Endothelial cell of hepatic sinusoid (primary cell): ENCODE measurements around the gene CREB1.

Experiments used
- in situ Hi-C: cut with HindIII; loops from 2 replicates; pipeline ENCODE4 v1.10.0; 2017; ENCODE audit warnings: low sequenced_read_pairs

The CREB1 gene

DNA sequence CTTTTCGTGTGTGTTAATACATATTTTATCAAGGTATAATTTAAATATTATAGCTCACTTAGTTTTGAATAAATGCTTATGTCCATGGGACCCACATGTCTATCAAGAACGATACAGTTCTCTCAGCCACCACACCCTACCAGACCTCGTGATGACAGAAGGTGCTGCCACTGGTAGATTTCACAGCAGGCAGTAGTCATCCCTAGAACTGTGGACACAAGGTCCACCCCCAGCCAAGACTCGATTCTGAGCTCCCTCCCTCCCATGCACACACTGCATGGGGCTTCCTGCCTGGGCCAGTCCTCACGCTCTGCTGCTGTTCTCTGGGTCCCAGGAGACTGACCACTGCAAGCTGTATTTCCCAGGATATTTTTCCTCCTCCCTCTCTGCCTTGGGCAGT, 26.5 kb upstream of the CREB1 start:
- in situ Hi-C loops = no loop called here

DNA sequence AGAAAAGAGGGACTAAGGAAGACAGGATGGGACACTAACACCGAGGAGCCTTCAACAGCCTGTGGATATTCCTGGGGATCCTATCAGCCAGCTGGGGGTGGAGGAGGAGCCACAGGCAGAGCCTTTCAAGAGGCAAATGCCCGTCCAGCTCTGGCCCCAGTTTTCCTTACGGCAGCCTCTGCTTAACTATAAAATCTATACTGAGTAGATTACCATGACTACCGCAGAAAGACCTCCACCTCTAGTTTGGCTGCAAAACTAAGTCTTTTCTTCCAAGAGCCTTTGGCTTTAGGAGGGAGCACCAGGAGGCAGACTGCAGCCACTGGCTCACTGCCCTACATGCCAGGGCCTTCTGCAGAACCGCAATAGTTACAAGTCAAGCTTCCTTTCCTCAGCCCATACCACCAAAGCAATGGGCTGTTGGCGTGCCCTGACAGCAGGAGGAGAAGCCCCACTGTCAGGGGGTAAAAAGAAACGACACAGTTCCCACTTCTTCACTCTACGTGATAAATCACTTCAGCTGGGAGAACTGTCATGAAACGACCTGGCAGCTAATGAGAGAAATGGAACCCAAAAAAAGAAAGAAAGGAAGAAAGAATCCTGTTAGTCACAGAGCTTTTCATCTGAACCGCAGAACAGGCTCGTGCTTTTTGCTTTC, 25.1 kb upstream of the CREB1 start:
- in situ Hi-C loops = no loop called here

DNA sequence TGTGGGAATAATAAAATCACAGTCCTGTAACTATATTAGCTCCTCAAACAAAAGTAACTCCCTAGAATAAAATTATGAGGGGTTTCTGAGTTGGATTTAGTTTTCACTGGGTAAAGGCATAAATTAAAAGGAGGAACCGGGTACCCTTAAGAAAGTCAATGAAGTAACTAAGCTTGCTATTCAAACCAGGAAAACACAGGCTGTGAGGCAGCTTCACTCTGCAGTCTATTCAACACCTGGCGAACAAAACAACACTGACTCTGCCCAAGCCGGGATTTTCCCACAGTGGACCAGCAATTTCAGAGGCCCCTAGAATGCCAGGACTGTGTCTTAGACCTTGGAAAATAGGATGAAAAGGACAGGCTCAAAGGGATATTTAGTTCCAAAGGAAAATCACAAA, 24.6 kb upstream of the CREB1 start:
- in situ Hi-C loops = no loop called here

DNA sequence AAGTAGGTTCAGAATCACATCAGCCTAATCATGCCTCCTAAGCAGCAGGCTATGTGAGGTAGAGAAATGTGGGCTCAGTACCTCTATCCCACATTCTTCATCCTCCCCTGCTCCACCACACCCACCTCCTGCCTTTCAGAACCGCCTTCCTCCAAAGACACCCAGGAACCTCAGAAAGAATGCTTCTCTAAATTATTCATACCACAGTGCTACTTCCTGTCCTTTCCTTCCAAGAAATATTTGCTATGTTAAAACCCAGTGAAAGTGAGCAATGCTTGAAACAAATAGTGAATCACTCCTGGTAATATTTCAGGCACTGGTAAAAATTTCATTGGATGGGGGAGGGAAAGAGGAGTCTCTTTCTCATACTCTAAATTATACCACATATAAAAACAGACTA, 24.0 kb upstream of the CREB1 start:
- in situ Hi-C loops = no loop called here

DNA sequence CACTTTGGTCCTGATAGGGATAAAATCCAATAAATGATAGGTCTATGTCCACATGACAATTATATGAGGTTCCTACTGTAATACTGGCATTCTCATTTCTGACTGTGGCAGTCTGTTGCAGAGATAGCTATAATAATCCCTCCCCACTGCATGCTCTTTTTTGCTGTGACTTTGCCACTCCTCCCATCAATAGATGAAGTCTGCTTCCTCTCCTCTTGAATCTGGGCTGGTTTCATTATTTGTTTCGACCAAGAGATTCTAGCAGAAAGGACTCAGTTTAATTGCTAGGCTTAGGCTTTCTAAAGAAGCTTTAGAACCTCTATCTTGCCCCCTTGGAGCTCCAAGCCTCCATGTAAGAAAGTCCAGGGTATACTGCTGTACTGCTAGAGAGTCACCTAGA, 23.3 kb upstream of the CREB1 start:
- in situ Hi-C loops = no loop called here

DNA sequence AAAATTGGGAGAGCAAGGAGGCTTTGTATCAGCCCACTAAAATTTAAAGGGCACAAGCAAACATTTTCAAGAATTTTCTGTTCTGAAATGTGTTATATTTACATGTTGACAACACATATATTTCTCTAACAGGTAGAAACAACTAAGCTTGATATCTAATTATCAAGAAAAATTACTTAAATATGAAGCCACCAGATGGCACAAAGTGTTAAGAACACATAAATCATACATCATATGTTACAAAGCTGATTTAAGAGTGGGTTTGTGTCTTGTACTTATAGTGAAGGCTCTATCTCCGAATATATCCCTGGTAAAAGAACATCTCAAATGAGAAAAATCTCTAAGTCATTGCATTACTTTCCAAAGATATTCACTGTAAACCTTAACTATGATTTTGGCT, 19.6 kb upstream of the CREB1 start:
- in situ Hi-C loops = no loop called here

DNA sequence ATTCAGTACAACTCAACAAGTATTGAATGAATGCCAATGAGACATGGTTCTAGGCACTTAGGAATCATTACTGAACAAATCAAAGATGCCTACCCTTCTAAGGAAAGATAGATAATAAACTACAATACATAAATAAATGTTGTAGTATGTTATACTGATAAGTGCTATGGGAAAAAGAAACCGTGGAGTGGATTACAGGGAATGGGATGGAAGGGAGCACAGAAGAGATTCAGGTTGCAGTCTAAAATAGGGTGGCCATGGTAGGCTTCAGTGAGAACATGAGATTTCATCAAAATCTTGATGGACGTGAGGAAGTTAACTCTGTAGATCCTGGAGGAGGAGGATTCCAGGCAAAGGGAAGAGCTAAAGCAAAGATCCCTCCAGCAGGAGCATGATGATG, 17.9 kb upstream of the CREB1 start:
- in situ Hi-C loops = no loop called here

DNA sequence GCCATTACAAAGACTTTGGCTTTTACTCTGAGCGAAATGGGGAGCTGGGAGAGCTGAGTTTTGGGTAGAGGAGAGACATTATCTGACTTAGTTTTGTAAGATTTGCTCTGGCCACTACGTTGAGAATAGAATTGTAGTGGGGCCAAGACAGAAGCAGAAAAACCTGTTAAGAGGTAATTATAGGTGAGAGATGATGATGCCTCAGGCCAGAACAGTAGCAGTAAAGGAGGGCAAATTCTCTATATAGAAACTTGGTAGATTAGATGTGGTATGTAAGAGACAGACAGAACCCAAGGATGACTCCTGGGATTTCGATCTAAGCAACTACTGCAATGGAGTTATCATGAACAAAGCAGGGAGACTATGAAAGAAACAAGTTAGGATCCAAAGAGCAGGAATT, 17.4 kb upstream of the CREB1 start:
- in situ Hi-C loops = no loop called here

DNA sequence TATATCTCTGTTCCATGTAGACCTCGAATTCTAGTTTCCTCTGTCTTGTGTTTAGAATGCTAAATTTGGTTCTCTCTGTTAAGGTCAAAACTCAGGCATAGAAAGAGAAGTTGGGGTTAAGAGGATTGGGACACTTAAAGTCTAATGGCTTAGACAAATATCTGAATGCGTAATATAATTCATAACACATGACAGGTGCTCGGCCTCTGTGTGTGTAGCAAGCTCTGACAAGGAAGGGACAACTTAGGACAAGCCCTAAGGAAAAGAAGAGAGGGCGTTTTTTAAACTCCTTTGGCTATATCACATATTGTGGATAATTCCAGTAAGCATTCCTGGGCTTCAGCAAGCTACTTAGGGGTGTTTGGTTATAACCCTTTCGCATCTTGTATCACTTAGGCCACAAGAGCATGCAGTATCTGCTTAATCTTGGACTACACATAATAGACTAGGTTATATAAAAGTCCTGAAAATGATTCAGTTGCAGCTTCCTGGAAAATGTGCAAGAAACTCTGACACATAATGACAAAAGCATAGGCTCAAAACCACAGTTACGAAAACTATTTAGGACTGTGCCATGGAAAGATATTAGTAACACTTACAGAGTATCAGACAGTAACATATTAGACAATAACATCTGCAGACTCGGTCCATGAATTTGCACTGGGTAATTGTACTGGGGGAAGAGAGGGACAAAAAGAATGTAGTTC, 16.1 kb upstream of the CREB1 start:
- in situ Hi-C loops = no loop called here

DNA sequence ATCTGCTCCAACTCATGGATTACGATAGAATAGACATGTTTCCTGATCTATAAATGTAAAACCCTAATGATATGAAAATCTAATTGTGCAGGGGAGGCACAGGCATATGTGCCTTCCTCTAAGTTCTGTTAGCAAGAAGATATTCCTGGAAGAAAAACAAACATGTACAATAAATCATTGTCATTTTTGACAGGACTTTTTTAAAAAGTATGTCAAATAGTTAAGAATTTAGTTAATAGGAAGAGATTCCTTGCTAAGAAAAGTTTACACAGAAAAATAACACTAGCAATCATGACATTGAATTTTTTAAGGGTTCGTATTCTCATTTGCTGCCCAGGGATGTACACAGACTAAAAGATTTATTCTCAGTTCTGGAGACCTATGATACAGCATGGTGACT, 15.3 kb upstream of the CREB1 start:
- in situ Hi-C loops = no loop called here

DNA sequence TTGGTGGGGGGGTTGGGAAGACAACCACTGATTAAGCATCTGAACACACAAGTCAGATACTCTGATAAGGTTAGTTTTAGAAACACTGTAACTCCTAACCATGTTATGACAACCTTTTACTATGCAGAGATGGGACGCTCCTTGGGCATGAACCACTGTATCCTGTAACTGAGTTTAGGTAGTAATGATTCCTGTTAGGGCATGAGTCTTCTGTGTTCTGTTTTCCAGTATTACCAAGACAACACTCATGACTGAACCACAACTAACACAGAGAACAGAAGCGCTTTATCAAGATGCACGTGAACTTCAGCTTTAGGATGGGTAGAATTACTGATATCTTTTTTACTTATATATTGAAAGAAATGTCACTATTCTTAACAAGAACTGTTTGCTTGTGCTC, 14.1 kb upstream of the CREB1 start:
- in situ Hi-C loops = no loop called here

DNA sequence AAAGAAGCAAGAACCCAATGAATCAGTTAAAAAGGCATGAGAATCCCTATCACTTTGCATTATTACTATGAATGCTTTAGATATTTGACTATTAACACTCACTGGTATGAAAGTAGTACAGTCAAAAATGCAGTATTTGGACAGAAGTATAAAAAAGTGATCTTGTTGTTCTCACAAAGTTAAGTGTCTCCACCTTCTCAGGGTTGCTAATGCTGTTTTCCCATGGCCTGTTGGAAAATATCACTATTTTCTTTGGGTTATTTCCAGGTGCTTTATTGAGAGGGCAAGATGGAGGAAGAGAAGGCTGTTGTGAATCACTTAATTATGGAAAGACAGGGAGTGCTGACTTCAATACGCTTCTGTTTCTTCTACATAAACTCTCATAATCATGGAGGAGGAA, 13.6 kb upstream of the CREB1 start:
- in situ Hi-C loops = no loop called here

DNA sequence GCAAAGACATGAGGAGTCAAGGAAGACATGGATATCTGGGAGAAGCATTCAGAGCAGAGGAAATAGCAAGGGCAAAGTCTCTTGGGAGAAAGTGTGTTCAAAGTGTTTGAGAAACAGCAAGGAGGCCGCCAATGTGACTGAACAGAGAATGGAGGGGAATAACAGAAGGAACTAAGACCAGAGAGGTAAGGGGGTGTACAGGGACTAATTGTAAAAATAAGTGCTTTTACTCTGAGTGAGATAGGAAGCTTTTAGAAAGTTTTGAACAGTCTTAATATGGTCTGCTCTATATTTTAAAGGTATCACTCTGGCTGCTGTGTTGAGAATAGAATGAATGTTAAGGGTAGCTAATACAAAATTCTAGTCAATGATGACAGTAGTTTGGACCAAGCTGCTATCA, 6.8 kb upstream of the CREB1 start:
- in situ Hi-C loops = no loop called here

DNA sequence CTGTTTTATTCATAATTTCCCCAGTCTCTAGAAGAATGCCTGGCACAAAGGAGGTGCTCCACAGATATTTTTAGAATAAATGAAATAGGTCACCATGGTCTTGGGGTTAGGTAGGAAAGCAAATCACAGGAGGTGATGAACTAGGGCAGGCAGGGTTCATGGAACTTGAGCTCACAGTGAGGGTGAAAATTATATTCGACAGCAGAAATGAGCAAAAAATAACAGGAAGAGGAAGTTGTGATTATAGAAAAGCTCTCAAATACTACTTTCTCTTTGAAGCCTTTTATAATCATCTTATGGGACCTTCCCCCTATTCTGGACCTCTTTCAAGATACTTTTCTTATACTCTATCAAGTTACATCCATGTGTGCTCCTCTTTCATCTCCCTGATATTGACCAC, 4.5 kb upstream of the CREB1 start:
- in situ Hi-C loops = no loop called here

DNA sequence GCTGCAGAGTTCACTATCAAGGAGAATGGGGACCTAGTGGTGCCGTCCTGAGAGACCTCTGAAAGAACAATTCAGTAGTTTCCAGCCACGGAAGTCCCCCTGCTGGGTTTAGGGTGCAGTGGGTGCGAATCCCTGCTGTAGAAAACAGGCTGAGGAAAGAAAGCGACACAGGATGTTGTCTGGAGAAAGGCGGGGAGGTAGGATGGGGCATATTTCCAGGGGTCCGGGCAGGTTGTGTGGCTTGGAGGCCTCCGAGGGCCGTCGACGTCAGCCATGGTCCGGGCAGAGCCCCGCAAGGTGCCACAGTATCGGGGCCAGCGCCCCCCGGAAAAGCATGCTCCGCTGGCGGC, 807 bp upstream of the CREB1 start:
- in situ Hi-C loops = no loop called here

DNA sequence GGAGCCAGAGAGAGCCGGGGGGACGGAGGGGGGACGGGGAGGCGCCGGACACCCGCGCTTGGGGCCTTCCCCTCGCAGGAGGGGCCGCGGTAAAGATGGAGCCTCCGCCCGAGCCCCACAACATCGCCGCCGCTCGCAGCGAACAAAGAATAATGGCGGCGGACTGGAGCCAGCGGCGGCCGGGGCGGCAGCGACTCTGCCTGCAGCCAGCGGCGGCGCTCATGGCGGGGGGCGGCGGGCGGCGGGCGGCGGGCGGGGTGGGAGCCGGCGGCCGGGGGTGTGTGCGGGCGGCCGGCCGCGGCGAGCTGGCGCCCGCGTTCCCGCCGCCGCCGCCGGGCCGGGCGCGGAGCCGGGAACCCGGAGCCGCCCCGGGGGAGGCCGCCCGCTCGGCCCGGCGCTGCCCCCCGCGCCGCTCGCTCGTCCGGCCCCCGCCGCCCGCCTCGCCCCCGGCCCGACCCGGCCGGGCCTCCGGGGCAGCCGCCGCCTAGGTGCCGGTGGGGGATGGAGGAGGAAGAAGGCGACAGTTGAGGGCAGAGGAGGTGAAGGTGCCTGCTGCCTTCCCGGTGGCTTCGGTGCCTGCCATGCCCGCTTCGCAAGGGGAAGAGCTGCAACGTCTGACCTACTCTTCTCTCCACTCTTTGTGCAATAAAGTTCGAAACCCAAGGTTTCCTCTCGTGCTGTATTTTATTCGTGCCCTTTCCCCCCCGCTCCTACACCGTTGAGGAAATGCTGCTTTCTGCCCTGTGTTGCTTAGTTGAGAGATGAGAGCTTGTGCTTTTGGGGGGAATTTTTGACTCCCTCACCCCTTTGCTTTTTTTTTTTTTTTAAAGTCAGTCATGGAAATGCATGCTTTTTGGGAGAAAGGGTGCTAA, 634 bp downstream of the CREB1 start:
- in situ Hi-C loops = no loop called here

DNA sequence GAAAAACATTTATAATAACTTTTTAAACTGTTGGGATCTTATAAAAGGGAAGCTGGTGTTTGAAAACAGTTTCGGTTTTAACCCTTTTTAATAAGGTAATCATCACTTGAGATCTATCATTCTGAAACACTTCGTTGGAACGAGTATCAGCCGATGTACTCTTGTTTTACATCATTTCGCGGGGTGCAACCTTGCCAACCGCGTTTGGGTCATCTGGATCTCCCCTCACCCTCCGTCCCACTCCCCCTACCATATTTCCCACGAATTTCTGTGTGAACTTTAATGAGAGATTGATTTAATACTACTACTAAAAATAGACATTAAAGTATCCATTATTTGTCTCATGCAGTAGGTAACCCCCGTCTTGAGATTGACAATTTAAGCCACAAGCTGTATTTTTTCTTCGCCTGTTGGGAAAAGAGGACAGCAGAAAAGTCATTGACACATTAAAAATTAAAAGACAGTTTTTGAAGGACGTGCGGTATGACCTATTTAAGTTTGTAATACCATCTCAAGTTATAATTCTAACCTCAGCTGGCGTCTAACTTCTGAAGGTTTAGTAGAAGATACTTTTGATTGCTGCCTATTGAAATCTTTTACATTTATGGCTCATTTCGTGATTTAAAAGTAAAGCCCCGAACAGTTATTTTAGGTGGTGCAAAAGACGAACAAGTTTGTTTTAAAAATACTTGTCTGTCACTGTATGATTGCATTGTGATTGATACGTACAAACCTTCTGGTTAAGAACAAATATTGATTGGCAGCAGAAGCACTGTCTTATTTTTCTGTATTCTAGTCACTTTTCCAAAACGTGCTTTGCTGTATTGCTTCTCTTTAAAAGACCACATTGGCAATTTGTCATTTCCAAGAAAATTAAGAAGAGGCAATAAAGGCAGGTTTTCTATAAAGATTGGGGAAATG, 1.5 kb downstream of the CREB1 start:
- in situ Hi-C loops = no loop called here

DNA sequence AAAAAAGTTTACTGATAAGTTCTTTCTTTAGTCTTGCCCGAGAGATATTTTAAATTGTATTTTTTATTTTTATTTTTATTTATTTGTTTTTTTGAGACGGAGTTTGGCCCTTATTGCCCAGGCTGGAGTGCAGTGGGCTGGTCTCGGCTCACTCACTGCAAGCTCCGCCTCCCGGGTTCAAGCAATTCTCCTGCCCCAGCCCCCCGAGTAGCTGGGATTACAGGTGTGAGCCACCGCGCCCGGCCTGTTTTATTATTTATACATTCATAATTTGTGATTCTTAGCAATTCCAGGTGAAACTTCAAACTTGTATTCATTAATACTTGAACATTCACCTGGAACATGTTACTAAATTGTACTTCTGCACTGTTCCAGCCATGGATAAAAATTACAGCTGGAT, 2.9 kb downstream of the CREB1 start:
- in situ Hi-C loops = no loop called here

DNA sequence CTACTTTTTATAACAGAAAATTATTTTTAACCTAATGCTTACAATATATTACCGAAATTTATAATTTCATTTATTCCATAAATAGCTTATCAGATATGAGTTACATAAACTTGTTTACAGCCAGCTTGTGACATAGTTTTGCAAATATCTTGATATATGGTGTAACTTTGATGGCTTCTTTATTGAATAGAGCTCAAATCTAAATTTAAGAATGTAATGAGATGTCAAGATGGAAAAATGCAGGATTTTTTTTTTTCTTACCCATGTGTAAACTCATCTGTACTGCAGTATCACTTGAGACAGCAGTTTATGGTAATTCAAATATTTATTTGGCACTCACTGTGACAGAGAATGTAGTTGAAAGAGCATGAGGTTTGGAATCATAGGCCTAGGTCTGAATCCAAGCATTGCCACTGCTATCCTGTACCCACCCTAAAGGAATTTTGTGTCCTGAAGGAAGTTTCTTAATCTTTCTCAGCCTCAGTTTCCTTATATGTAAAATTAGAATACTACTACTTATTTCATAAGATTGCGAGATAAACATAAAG, 3.8 kb downstream of the CREB1 start:
- in situ Hi-C loops = no loop called here

DNA sequence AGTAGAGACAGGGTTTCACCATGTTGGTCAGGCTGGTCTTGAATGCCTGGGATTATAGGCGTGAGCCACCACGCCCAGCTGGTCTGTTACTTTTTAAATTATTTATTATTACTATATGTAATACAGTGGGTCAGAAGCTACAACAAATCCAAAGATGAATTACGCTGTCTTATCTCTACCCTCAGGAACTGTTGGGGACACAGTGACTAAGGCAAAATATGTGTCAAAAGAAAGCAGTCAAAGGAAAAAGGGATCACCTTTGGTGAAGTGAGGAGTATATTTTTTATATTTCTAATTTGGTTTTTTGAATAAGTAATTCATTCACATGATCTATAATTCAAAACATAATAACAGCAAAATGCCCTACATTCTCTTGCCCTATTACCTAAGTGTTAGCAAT, 4.7 kb downstream of the CREB1 start:
- in situ Hi-C loops = no loop called here

DNA sequence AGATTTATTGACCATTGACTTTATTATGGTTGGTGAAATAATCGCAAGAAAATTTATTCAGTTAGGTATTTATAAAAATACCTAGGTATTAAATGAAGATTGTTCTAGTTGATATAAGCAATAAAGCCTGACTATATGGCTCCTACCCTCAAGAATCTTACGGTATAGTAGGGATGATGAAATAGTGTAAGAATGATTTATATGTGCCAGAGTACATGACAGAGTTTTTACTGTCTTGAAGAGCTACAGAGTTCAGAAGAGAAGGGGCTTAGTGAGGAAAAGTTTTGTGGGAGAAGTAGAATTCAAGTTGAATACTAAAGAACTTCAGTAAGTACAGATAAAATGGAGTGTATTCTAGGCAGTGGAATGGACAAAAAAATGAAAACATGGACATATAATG, 9.7 kb downstream of the CREB1 start:
- in situ Hi-C loops = no loop called here
